Smooth muscle cell (in vitro differentiated cells): ENCODE results near the gene VWDE. TPM values are rescaled to one million over a fixed set of nuclear protein-coding genes. Genes with fewer than 3 reads are reported as not detected.

Experiments
- DNase-seq: peaks from one replicate; lab custom pipeline; 2025; ENCODE audit not compliant: unreplicated experiment; lab: John Stamatoyannopoulos, UW
- H2AFZ ChIP-seq: fragments of 200-600 bp; sonication (generic); 2 replicates; pipeline ENCODE4 v1.6.0; 2016; ENCODE audit warnings: antibody characterized with exemption, low read depth, mild to moderate bottlenecking
- H3F3A ChIP-seq: fragments of 200-600 bp; sonication (generic); 2 replicates; pipeline ENCODE4 v1.6.0; 2017; ENCODE audit warnings: antibody characterized with exemption, low read depth
- H3K27ac ChIP-seq: fragments of 200-600 bp; sonication (generic); 2 replicates; pipeline ENCODE4 v1.5.1; 2016; ENCODE audit warnings: low read depth, mild to moderate bottlenecking
- H3K27me3 ChIP-seq: fragments of 200-600 bp; sonication (generic); 2 replicates; pipeline ENCODE4 v1.6.1; 2016; ENCODE audit warnings: low read depth, mild to moderate bottlenecking
- H3K36me3 ChIP-seq: fragments of 200-600 bp; sonication (generic); 2 replicates; pipeline ENCODE4 v1.5.1; 2016; ENCODE audit warnings: low read depth
- H3K4me1 ChIP-seq: fragments of 200-600 bp; sonication (generic); 2 replicates; pipeline ENCODE4 v1.5.1; 2016; ENCODE audit warnings: low read depth
- H3K4me2 ChIP-seq: fragments of 200-600 bp; sonication (generic); 2 replicates; pipeline ENCODE4 v1.6.0; 2016; ENCODE audit warnings: mild to moderate bottlenecking
- H3K4me3 ChIP-seq: fragments of 200-600 bp; sonication (generic); 2 replicates; pipeline ENCODE4 v1.5.1; 2016; ENCODE audit warnings: mild to moderate bottlenecking
- H3K79me2 ChIP-seq: fragments of 200-600 bp; sonication (generic); 2 replicates; pipeline ENCODE4 v1.6.0; 2016; ENCODE audit warnings: low read depth, mild to moderate bottlenecking
- H3K9ac ChIP-seq: fragments of 200-600 bp; sonication (generic); 2 replicates; pipeline ENCODE4 v1.6.0; 2016; ENCODE audit warnings: low read depth
- H3K9me3 ChIP-seq: fragments of 200-600 bp; sonication (generic); replicated peaks from 2 replicates; pipeline ENCODE4 v1.5.1; 2016; ENCODE audit warnings: low read depth
- H4K20me1 ChIP-seq: fragments of 200-600 bp; sonication (generic); 2 replicates; pipeline ENCODE4 v1.6.0; 2016; ENCODE audit warnings: low read depth
- WGBS: methylation state at CpG from one replicate; pipeline ENCODE4 v1.1.7; 2016; ENCODE audit warnings: low lambda C conversion rate; 5-methylcytosine and 5-hydroxymethylcytosine counted together
- polyA plus RNA-seq: library from polyadenylated mRNA; unstranded; fragments of >200 nt; fragmentation: Nextera tagmentation; extraction: Ambion mirVana; gene quantifications from 2 replicates; pipeline ENCODE4 v1.2.1, GENCODE V29; 2016
- total RNA-seq: library from RNA; depleted of rRNA; stranded (reverse); fragments of >200 nt; gene quantifications from 2 replicates; pipeline ENCODE4 v1.2.3, GENCODE V29; 2014
- TF ChIP-seq, protein P1 (sequence below): fragments of 200-600 bp; sonication (generic); IDR thresholded peaks from 2 replicates; pipeline ENCODE4 v1.5.1; 2017; ENCODE audit warnings: borderline replicate concordance, mild to moderate bottlenecking, antibody characterized with exemption; ENCODE audit not compliant: insufficient read depth, poor library complexity, severe bottlenecking

The VWDE gene
- total and polyA plus RNA-seq, 2 experiments from 2014 or later, result 0.49 TPM; not detected in 1

DNA sequence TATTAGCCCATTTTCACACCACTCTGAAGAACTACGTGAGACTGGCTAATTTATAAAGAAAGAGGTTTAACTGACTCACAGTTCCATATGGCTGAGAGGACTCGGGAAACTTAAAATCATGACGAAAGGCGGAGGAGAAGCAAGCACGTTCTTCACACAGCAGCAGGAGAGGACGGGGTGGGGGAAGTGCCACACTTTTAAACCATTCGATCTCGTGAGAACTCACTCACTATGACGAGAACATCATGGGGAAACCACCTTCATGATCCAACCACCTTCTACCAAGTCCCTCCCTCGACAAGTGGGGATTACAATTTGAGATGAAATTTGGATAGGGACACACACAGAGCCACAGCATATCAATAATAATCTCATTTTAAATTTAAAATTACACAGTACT is 80.2 kb downstream of the VWDE start:
- H3K4me3 ChIP-seq, result no peak overlapping the region
- H2AFZ ChIP-seq, result no peak overlapping the region
- no peaks in the 10 kb centered on the region for H3F3A ChIP-seq
- WGBS, result 75% methylated on average over 10 of the region's 10 CpGs
- no peak for DNase-seq
- H4K20me1 ChIP-seq, result no peaks in the 10 kb centered on the region
- H3K4me1 ChIP-seq, result no peaks in the 10 kb centered on the region
- H3K27ac ChIP-seq, result no peak overlapping the region
- H3K27me3 ChIP-seq, result no peaks in the 10 kb centered on the region
- TF ChIP-seq, protein P1, sequence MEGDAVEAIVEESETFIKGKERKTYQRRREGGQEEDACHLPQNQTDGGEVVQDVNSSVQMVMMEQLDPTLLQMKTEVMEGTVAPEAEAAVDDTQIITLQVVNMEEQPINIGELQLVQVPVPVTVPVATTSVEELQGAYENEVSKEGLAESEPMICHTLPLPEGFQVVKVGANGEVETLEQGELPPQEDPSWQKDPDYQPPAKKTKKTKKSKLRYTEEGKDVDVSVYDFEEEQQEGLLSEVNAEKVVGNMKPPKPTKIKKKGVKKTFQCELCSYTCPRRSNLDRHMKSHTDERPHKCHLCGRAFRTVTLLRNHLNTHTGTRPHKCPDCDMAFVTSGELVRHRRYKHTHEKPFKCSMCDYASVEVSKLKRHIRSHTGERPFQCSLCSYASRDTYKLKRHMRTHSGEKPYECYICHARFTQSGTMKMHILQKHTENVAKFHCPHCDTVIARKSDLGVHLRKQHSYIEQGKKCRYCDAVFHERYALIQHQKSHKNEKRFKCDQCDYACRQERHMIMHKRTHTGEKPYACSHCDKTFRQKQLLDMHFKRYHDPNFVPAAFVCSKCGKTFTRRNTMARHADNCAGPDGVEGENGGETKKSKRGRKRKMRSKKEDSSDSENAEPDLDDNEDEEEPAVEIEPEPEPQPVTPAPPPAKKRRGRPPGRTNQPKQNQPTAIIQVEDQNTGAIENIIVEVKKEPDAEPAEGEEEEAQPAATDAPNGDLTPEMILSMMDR, result no peak
- no peak overlapping the region for H3K9ac ChIP-seq
- no peaks in the 10 kb centered on the region for H3K79me2 ChIP-seq
- no peaks in the 10 kb centered on the region for H3K36me3 ChIP-seq
- no peak overlapping the region for H3K4me2 ChIP-seq
- no peaks in the 10 kb centered on the region for H3K9me3 ChIP-seq

DNA sequence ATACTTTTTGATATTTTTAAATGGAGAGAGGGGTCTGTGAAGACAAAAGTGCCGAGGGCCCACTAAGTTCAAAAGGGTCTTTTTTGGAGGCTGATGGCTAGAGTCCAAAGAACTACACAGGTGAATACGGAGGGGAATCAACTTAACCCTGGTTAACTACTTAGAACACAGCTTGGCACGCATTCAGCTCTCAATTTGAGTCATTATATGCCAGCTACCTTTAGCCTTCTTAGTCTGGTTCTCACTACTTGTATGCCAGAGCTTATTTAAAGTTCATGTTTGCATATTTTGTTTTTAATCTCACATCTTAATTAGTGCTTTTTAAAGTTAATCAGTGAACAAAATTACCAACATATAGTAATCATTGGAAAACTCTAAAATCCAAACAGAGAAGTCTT is 80.8 kb downstream of the VWDE start:
- 88% methylated on average over 3 of the region's 3 CpGs for WGBS
- Histone ChIP-seq H3K4me3 (no peak overlapping the region), H3K4me2 (no peak overlapping the region), H4K20me1 (no peaks in the 10 kb centered on the region), H3K36me3 (no peaks in the 10 kb centered on the region), H3K9me3 (no peaks in the 10 kb centered on the region), H3K27ac (no peak overlapping the region), H2AFZ (no peak overlapping the region), H3K9ac (no peak overlapping the region), H3F3A (no peaks in the 10 kb centered on the region), H3K79me2 (no peaks in the 10 kb centered on the region), H3K4me1 (no peaks in the 10 kb centered on the region), H3K27me3 (no peaks in the 10 kb centered on the region)
- TF ChIP-seq, protein P1, result no peak
- DNase-seq, result no peak

DNA sequence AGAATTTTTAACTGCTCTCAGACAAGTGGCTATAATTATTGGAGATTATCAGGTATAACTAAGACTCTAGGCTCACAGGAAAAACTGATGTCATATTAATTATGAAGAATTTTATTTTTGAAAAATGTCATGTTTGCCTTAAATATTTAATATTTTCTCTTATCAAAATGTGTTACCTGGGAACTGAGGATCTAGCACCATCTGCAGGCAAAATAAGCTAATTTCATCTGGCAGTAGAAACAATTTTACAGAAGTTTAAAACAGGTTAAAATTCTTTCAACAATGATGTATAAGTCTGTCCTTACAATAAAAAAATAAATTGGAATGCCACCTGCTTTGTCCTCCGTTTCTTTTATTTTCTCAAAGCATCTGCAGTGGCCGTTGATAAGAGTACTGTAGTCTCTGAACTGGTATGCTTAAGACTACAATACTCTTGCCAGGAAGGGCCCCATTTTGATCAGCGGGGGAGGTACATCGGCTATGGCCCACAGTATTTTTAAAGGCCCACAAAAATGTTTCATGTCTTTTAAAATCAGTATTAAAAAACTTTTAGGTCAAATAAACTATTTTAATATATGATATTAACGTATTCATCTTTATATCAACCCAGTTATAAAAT is 81.3 kb downstream of the VWDE start:
- H3K27ac ChIP-seq, result no peak overlapping the region
- no peaks in the 10 kb centered on the region for H3K27me3 ChIP-seq
- no peaks in the 10 kb centered on the region for H3K4me1 ChIP-seq
- no peaks in the 10 kb centered on the region for H3K79me2 ChIP-seq
- H3K9ac ChIP-seq, result no peak overlapping the region
- peak overlapping the region; percentile 59 for H2AFZ ChIP-seq
- WGBS, result 68% methylated on average over 5 of the region's 5 CpGs
- H3K4me2 ChIP-seq, result no peak overlapping the region
- no peaks in the 10 kb centered on the region for H4K20me1 ChIP-seq
- H3K36me3 ChIP-seq, result no peaks in the 10 kb centered on the region
- no peaks in the 10 kb centered on the region for H3K9me3 ChIP-seq
- no peak for DNase-seq
- no peaks in the 10 kb centered on the region for H3F3A ChIP-seq
- H3K4me3 ChIP-seq, result no peak overlapping the region
- TF ChIP-seq, protein P1, result peak; percentile 79

DNA sequence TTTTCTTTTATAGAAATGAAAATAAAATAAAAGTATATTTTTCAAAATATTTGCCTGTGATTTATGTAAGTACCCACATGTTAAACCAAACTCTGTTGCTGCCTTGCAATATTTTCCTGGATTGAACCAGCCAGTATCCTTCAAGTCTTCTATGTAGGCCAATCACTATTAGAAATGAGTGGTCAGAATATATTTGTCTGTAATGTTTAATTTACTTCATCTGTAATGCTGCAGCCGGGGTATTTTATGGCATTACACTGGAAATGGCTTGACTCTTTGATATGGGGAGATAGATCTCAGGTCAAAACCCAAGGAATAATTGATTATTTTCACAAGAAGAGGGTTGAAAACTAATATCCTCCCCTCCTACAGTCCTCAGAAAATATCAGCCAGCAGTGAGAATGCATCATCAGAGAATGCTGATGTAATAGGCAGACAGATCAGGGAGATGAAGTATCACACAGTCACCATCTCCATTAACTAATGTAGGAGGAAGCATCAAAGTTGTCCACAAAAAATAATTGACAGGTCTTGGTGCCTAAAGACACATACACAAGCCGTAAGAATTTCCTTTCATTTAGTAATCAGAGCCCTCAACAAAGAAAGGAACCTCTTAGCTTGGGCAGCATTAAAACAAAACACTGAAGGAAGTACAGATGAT is 82.5 kb downstream of the VWDE start:
- Histone ChIP-seq H3K27ac (no peak overlapping the region), H4K20me1 (no peaks in the 10 kb centered on the region), H3K27me3 (no peaks in the 10 kb centered on the region), H3K36me3 (no peaks in the 10 kb centered on the region), H3K4me3 (no peak overlapping the region), H3K4me2 (no peak overlapping the region), H3F3A (no peaks in the 10 kb centered on the region), H2AFZ (peak overlapping the region; percentile 63), H3K4me1 (no peaks in the 10 kb centered on the region), H3K9me3 (no peaks in the 10 kb centered on the region), H3K79me2 (no peaks in the 10 kb centered on the region), H3K9ac (no peak overlapping the region)
- no peak for DNase-seq
- TF ChIP-seq, protein P1, result no peak
- WGBS, result 88% methylated on average over 2 of the region's 2 CpGs
